ENCODE data around the gene SMIM41. TPM values are rescaled to one million over a fixed set of nuclear protein-coding genes. Genes with fewer than 3 reads are reported as not detected.

SMIM41 gene
- total and polyA plus RNA-seq, 10 of the 15 experiments (the other 5 are each of a cell fraction or from before 2014, with no cell fraction given) = not detected

- ATAC-seq = peak; percentile 44
- POLR2A ChIA-PET = interaction anchor here (0.5 kb wide), 1 partner anchor 14 kb away, joined by 6 read pairs; no protein-coding TSS in a partner anchor
- in situ Hi-C loops (cut with MboI) (no loop called here), intact Hi-C loops (cut with micrococcal nuclease; ENCODE audit: unreplicated experiment) (no loop called here)
- SMC1A ChIA-PET (ENCODE audit: uncharacterized antibody, unreplicated experiment) = interaction anchor here (1.5 to 3.1 kb wide), 2 partner anchors 20 to 73 kb away, joined by 4 to 12 read pairs; no protein-coding TSS in a partner anchor
- Histone ChIP-seq H3K9me3 (replicated peaks; ENCODE audit: control insufficient read depth, insufficient read depth, low read length) (no peaks in the 10 kb centered on the region), H3K27me3 (replicated peaks in 1 of 2; ENCODE audit: control insufficient read depth in 2 of 2, insufficient read depth in 2 of 2, low read length in 1 of 2) (no peaks in the 10 kb centered on the region), H3K27ac (ENCODE audit: control insufficient read depth, insufficient read depth) (no peak overlapping the region), H3K9ac (ENCODE audit: control insufficient read depth, insufficient read depth, low read length) (peak overlapping the region; percentile 7; the same call in 1 of the 2 replicates), H3K4me2 (ENCODE audit: control insufficient read depth, insufficient read depth) (no peak overlapping the region), H3K4me3 (no peak overlapping the region), H3K79me2 (ENCODE audit: control insufficient read depth, insufficient read depth, low read length) (no peaks in the 10 kb centered on the region), H4K20me1 (ENCODE audit: control insufficient read depth, insufficient read depth) (no peaks in the 10 kb centered on the region), H2AFZ (ENCODE audit: control insufficient read depth, low read depth, low read length) (peak overlapping the region; percentile 20), H3K4me1 (ENCODE audit: control insufficient read depth, insufficient read depth, low read length) (peaks cover 22% of the 10 kb centered on the region), H3K36me3 (ENCODE audit: control insufficient read depth in 2 of 2, insufficient read depth in 2 of 2, low read length in 1 of 2) (no peaks in the 10 kb centered on the region)
- TF ChIP-seq USF2 (IDR thresholded peaks at IDR 0.05; ENCODE audit: borderline replicate concordance, low read depth, low read length) (no peak), IKZF1 (conservative IDR thresholded peaks at IDR 0.05) (peak; percentile 71), NR2F1 (conservative IDR thresholded peaks at IDR 0.05) (peak; percentile 90), YY1 (IDR thresholded peaks at IDR 0.05; ENCODE audit: low read depth, low read length) (no peak), WRNIP1 (IDR thresholded peaks at IDR 0.05; ENCODE audit: borderline replicate concordance, low read depth, low read length) (no peak), SPI1 (IDR thresholded peaks at IDR 0.05; ENCODE audit: borderline replicate concordance, insufficient read depth, low read depth, low read length) (peak; percentile 78), ZNF687 (IDR thresholded peaks at IDR 0.05) (peak; percentile 68; the same call in 1 of the 2 replicates), NR2C1 (IDR thresholded peaks at IDR 0.05) (peak; percentile 65; the same call in 1 of the 2 replicates), GATAD2B (conservative IDR thresholded peaks at IDR 0.05; ENCODE audit: low read depth) (peak; percentile 41; the same call in 1 of the 2 replicates), IKZF2 (IDR thresholded peaks at IDR 0.05) (peak; percentile 13 to 36; a peak in 1 of 4 replicates)
- FAIRE-seq = no peak
- RAD21 ChIA-PET (ENCODE audit: unreplicated experiment) = interaction anchor here (0.9 to 1.5 kb wide), 2 partner anchors 13 to 37 kb away, joined by 5 read pairs; no protein-coding TSS in a partner anchor
- 21% methylated on average over 4 of the region's 4 CpGs for WGBS (ENCODE audit: insufficient coverage, insufficient replicate concordance, low lambda C conversion rate, missing lambda C conversion rate)
- no TSS peak for BruUV-seq (replicated peaks)
- no peak for DNase-seq (ENCODE audit: low read depth, low spot score)
- CTCF ChIA-PET = interaction anchor here (1.2 to 6.8 kb wide), 5 partner anchors 13 to 72 kb away, joined by 4 to 61 read pairs (median 6); no protein-coding TSS in a partner anchor
These were observed 33.7 kb upstream of the SMIM41 start for GRCh38 chr12:52045794-52046199.
